NCI-H526 treated with DMSO at 0.1 percent for 48 hours (cell line): Measurements from ENCODE around the gene CCS.
A peak's percentile ranks its signal among the peaks of the same experiment; 100 is the strongest.
"Not testable (repeated sequence)": the region's sequence is repeated elsewhere in the genome, so short reads cannot be mapped to it uniquely, and the experiment has no call there.

Experiments used
- DNase-seq: peaks from one replicate; lab custom pipeline; 2025; lab: John Stamatoyannopoulos, UW

Gene CCS

DNA sequence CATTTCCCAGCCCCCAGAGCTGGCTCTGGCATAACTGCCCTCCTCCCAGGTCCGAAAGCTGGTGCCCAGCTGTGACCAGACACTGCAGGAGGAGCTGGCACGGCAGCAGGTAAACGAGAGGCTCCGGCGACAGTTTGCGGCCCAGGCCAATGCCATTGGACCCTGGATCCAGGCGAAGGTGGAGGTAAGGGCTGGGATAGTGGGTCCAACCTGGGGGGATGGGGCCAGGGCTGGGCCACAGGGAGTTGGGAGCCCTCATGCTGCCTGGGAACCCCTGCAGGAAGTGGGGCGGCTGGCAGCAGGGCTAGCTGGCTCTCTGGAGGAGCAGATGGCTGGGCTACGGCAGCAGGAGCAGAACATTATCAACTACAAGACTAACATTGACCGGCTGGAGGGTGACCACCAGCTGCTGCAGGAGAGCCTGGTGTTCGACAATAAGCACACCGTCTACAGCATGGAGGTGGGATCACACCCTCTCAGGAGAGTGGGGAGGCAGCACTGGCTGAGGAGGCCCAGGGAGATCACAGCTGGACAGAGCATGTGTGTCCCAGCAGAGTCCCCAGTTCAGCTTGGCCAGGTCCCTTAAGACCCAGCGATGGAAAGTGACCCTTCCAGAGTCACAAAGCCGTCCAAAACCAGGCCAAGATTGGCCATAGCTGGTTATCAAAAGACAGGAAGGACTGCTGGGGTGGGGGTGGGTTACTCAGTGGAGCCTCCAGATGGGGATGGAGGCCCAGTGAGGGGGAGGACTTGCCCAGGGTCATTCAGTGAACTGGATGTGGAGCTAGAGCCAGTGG is 31.6 kb upstream of the CCS start:
- no peak for DNase-seq

DNA sequence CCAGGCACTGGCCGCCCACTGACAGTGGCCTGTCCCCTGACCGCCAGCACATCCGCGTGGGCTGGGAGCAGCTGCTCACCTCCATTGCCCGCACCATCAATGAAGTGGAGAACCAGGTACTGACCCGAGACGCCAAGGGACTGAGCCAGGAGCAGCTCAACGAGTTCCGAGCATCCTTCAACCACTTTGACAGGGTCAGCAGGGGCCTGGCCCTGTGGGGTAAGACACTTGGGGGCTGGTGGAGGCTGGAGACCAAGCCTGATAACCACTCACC is 31.1 kb upstream of the CCS start:
- DNase-seq: no peak

DNA sequence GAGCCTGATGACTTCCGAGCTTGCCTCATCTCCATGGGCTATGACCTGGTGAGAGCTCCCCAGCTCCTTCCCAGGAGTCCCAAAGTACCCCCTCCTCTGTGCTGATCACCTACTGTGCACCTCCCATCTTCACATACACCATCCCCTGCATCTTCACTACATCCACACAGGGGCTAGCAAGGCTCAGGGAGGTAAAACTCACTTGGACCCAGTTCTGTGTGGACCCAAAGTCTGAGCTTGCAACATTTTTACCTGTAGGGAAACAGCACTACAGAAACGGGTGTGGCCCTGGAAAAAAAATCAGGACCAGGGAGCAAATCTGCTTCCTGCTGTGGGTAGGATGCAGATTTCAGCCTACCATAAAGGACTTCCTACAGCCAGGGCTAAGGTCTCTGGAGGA is 30.7 kb upstream of the CCS start:
- no peak for DNase-seq

DNA sequence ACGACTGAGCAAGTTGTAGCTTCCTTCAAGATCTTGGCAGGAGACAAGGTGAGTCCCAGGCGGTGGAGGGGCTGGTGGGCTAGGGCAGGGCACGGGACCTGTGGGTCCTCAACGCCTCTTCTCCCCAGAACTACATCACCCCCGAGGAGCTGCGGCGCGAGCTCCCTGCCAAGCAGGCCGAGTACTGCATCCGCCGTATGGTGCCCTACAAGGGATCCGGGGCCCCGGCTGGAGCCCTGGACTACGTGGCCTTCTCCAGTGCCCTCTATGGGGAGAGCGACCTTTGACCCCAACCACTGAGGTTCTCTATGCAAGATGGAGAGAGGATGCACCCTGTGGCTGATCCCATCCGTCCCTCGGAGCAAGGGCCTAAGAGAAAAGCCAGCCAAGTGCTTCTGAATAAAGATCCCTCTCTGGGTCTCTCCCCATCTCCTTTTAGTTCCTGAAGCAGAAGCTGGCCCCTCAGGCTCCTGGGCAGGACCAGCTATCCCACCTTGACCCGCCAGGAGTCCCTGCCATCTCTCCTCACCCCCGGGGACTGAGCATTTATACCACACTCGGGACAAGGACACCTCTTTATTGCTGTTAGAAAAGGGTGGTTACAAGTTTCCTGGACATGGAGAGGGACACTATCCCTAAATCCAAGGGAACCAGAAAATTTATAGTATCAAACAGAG is 29.9 kb upstream of the CCS start:
- DNase-seq: no peak

DNA sequence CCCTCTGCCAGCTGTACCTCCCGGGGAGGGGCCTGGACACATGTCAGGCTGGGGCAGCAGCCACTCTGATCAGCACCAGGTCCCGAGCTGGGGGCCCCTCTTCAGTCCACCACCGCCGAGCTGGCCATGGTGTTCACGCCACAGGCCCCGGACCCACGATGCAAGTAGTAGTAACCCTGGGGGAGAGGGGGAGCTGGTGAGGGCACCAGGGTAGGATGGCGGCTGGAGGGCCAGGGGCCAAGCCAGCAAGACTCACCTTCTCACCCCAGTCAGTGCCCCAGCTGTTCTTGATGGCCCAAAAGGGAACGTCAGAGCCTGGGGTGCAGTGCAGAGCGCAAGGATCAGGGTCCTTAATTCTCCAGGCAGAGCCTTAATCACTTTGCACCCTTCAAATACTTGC is 29.2 kb upstream of the CCS start:
- no peak for DNase-seq

DNA sequence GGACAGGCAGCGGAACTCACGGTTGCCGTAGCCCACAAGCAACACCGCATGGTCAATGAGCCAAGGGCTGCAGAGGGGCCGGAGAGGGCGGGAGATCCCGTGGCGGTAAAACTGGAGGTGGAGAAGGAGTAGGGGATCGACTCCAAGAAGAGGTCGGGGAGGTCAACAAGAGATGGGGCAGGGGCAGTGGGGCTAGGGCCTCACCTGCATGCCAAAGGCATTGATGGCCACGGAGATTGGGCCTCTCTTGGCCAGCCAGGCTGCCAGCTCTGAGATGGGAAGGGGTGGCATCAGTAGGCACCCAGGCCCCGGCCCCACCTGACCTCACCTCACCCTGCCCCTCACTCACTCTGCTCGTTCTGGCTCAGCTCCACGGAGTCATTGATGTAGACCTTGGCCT is 28.4 kb upstream of the CCS start:
- no peak for DNase-seq

DNA sequence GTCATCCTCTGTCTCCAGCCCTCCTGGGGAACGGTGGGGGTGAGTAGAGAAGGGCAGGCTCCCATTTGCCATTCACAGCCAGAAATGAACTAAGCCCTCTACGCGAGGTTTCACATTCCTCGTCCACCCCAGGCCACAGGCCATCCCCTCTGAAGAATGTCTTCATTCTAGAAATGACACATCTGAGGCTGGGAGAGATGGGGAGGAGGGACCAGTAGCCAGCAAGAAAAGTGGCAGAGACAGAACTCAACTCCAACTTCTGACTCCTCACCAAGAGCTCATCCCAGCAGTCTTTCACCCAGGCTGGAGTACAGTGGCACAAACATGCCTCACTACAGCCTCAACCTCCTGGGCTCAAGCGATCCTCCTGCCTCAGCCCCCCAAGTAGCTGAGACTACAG is 28.0 kb upstream of the CCS start:
- no peak for DNase-seq

DNA sequence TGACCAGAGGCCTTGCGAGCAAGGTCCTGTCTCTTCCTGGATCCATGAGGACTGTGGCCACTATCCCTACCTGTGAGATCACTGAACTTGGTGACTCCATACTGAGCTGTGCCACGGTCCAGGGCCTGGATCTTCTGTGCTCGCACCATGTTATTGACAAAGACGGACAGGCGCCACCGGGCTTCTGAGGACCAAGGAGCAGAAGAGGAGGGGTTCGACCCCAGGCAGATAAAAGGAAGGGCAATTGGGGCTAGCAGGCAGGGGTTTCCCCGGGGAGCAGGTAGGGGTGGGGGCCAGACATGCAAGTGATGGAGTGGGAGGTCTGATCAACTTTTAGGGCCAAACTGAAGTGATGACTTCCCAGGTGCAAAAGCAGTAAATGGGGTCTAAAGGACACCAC is 26.8 kb upstream of the CCS start:
- DNase-seq: no peak

DNA sequence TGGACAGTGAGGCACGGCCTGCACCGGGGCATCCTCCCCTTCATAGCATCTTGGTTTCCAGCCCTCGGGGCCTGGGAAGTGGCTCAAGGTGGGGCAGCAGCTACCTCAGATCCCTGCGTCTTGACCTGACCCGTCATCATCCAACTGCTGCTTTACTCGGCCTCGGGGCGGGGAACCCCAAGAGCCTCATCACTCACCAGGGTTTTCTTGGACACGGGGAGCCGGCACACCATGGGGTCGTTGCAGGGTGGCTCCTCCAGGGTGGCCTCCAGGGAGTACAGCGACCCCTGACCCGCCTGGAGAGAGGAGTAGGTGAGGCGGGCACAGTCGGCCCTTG is 25.2 kb upstream of the CCS start:
- no peak for DNase-seq

DNA sequence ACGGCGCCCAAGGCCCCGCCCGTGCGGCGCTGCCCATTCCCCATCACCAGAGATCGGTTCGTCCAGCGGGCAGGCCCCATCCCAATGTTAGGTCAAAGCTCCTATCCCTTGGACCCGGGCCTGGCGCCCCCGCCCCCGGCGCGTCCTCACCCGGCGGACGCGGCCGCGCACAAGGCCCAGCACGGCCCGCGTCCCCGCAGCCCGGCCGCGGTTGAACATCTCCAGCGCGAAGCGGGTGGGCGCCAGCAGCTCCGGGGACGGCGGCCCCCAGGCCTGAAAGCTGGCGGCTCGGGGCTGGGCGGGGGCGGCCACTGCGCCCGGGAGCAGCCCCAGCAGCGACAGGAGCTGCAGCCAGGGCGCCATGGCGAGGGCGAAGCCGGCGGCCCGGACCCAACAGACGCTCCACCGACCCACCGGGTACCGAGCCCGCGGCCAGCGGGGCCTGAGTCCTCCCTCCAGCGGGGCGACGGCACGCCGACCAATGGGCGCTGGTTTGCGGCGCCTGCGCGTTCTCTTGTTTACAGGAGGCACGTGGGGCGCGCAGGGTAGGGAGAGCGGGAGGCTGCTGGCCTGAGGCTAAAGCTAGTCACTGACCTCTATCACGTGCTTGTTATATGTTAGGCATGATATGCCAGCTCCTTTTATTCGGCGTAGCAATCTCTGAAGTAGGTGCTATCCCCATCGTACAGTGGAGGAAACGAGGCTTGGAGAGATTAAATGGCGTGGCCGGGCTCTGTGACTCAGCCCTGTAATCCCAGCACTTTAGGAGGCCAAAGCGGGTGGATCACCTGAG is 24.7 kb upstream of the CCS start, which contains the start of gene CTSF:
Gene CTSF, minus strand, starts transcription at position 483 of the 793 bp plus-strand sequence. Its CDS starts 120 bp downstream, at position 363.
- DNase-seq: peak; percentile 49

DNA sequence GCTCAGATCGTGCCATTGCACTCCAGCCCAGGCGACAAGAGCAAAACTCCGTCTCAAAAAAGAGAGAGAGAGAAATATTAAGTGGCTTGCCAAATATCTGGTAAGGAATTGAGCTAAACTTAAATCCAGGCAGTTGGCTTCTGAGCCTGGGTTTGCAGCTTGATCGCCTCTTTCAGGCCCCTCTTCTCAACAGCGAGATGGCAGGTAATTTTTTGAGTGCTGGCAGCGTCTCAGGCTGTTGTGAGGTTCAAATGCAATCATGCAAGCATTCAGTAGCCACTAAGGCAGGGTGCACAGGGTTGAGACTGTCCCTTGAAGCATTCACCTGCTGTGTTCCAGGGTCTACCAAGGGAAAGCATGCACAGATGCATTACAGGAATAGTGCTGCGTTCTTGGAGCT is 23.9 kb upstream of the CCS start:
- DNase-seq: no peak

DNA sequence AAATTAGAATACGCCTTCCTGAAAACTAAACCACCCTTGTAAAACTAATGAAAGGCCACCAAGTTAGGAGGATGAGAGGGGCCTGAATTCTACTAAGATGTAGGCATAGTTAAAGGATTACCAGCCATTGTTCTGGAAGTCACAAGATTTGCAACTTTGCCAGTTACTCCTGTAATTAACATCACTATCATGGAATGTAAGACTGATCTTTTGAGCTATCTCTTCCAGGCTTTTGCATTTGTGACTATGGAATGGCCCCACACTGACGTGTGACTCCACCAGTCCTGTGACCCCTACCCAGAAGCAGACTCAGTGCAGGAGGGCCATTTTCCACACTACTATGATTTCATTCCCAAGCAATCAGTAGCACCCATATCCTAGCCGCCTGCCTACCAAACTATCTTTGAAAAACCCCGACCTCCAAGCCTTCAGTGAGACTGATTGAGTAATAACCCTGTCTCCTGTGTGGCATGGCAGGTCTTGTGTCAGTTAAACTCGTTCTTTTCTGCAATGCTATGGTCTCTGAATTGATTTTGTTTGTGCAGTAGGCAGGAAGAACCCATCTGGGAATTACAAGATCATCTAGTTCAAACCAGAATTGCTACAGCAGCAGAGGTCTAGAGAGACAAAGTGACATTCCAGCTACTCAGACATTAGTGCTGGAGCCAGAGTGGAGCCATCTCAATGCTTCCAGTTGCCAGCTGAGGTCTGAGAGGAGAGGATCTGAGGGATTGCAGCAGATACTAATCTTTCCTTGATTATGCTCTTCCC is 22.7 kb upstream of the CCS start:
- DNase-seq: no peak

DNA sequence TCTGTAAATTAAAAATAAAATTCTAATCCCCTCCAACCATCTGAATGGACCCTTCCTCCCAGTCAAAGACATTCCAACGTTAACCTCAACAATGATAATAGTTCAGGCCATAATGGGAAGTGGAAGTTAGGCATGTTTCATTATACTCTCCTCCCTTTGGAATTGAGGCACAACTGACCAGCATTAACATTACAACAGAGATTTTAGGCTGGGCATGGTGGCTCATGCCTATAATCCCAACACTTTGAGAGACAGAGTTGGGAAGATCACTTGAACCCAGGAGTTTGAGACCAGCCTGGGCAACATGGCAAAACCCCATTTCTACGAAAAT is 22.2 kb upstream of the CCS start:
- DNase-seq: no peak

DNA sequence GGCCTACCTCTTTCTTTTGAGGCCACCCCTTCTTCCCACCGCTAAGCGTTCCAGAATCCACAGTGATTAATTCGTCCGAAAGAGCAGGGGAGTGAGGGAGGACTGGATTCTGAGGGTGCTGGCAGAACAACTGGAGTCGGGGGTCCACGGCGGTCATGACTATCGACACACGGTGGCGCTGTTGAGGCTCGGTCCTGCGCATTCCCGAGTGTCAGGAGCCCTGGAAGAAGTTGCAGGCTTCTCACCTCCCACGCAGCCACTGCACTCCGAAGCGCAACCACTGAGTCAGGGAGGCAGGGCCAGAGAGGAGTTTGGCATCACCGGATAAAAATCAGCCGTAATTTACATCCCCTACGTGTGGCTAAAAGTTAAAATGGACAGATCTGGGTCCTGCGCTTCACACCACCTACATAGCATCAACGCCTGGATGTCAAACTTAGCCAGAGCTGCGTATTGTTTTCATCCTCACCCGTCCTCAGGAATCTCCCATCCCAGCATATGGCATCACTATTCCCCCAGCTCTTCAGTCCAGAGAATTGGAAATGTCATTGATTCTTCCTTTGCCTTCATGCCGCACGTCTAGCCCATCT is 13.9 kb upstream of the CCS start:
- peak; percentile 46 for DNase-seq

DNA sequence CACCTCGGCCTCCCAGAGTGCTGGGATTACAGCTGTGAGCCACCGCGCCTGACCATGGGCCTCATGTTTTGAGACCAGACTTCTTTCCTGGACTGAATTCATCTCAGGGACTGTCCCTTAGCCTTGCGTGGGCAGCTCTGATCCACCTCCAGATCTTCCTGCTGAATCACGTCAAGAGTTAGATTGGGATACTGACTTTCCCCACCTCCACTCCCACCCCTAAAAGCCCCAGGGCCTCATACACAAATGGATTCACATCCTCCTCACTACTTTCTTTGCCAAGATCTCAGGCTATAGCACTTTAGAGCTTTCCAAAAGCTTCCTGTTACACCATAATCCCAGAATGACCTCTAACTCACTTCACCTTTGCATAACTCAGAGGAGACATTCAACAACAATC is 12.2 kb upstream of the CCS start:
- no peak for DNase-seq

DNA sequence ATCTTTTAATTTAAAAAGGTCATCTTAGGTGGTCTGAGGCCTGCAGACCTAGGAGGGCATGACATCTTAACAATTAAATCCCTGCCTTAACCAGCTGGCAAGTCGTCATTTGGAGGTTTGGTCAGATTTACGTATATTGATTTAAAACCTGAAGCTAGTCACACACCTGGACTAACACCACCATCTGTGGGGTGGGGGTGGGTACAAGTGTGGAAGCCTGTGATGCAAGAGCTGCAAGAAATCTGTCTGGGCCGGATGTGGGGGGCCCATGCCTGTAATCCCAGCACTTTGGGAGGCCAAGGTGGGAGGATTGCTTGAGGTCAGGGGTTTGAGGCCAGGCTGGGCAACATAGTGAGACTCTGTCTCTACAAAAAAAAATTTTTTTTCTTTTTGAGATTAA is 11.7 kb upstream of the CCS start:
- DNase-seq: no peak

DNA sequence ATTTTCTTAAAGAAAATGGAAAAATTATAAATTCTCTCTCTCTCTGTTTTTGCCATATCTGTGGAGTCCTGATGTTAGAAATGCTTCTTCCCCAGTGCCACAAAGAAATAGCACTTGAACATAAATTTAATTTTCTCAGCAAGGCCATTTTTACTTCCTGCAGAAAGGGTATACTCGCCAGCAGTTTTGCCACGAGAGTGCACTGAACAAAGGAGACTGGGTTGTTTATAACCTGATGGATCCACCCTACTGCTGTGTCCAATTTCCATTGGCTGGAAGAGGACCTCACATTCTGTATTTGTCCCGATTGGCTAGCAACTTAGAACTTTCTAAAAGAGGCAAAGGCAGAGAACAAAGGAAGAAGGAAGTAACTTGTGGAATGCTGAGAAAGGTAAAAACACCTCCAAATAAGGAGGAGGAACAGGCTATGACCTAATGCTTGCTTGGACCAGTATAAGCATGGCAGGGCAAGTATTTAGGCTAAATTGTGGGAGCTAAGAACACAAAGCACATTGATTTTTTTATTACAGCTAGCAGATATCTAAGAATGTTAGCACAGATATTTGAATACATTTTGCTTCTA is 10.3 kb upstream of the CCS start:
- DNase-seq: not testable (repeated sequence)

DNA sequence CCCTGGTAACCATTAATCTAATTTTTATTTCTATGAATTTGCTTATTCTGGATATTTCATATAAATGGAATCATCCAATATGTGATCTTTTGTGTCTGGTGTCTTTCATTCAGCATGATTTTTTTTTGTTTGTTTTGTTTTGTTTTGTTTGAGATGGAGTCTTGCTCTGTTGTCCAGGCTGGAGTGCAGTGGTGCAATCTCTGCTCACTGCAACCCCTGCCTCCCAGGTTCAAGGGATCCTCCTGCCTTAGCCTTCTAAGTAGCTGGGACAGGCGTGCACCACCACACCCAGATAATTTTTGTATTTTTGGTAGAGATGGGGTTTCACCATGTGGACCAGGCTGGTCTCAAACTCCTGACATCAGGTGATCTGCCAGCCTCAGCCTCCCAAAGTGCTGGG is 7.5 kb upstream of the CCS start:
- DNase-seq: not testable (repeated sequence)

DNA sequence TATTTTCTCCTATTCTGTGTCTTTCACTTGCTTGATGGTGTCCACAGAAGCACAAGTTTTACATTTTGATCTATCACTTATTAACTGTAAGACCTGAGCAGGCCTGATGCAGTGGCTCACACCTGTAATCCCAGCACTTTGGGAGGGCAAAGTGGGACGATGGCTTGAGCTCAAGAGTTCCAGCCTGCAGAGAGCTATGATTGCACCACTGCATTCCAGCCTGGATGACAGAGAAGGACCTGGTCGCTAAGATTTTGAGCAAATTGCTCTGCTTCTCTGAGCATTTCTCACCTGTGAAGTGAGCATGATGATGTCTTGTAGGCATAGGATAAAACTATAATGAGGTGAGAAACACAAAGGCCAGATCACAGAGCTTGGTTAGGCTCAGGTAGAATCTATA is 6.8 kb upstream of the CCS start:
- DNase-seq: no peak

DNA sequence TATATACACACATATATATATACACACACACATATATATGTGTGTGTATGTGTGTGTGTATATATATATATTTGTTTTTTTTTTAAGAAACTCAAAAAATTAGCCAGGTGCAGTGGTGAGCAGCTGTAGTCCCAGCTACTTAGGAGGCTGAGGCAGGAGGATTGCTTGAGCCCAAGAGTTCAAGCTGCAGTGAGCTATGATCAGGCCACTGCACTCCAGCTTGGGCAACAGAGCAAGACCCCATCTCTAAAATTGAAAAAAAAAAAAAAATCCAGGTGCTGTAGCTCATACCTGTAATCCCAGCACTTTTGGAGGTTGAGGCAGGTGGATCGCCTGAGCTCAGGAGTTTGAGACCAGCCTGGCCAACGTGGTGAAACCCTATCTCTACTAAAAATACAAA is 3.7 kb upstream of the CCS start:
- DNase-seq: not testable (repeated sequence)

DNA sequence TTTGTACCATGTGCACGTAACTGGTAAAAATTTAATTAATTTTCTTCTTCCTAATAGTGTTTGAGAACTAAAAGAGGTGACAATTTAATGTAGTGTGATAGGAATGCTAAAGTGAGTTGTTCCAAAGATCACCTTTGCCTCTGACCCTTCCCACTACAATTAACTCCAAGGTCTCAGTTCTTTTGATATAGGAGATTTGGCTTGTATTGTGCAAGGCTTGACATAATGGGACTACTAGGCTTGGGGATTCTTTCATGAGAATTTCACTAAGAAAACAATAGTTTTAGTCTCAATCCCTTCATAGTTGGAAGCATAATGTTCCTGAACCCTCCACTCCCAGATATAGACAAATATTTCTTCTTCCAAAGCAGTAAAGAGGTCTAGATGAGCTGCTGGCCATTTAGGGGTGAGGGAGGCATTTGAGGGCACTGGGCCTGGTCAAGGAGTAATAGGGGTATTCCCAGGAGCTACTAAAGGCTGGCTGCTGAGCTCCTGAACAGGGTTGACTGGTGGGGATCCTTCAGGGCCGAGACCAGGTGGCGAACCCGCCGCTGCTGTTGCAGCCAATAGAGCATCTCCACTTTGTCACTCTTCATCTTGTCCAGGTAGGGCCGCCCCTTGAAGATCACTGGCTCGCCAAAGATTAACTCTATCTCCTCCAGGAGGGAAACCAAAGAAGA is 2.8 kb upstream of the CCS start:
- no peak for DNase-seq
